Measurements from ENCODE around the gene TALDO1.

The TALDO1 gene

DNA sequence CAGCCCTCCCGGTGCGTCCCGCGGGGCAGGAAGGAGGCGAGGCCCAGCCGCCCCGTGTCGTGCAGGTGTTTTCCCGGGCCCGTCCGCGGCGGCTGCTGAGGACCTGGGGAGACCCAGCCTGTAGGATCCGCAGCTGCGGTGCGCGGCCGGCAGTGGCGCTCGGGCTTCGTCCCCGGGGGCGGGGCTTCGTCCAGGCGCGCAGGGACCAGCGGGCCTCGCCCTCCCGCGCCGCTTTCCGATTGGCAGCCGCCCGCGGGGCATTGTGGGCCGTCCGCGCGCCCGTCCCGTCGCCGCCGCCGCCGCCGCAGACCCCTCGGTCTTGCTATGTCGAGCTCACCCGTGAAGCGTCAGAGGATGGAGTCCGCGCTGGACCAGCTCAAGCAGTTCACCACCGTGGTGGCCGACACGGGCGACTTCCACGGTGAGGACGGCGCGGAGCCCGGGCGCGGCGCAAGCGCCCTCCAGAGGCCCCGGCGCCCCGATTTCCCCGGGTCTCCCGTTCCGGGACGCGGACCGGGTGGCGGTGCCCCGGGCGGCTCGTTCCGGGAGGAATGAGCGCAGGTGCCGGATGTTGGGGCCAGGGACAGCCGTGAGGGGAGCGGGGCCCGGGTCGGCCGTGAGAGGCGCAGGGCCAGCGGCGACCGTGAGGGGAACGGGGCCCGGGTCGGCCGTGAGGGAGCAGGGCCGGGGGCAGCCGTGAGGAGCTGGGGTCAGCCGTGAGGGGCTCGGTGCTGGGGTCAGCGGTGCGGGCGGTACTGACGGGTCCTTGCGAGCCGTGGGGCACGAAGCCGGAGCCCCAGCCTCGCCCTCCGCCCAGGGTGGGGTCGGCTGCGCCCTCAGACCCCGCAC, at the start of gene TALDO1:
TSS of gene TALDO1 (plus strand) at position 307 of the 849 bp plus-strand sequence. CDS start at position 325, 18 bp downstream.
- DNase-seq (ENCODE audit: low spot score) = peak; percentile 94

DNA sequence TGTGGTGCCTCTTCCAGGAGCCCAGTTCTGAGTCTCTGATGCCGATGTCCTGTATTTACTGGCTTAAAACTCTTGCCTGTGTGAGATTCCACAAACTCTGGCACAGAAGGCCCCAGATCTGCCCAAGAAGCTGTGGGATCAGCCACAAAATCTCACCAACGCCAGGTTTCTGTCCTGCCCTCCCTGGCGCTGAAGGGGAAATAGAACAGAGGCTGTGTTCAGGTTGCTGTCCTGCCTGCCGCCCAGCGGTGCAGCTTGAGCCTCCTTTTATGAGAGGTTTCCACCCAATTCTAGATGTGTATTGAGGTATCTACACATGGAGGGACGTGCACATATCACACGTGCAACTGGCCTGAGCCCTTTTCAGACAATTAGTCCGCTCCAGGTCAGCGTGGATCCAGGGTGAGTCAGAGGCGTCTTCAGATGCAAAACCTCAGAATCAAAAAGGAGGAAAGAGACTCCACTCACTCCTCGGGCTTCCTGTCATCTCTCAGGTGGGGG, 49.4 kb upstream of the TALDO1 start:
- DNase-seq (ENCODE audit: low spot score) = no peak

DNA sequence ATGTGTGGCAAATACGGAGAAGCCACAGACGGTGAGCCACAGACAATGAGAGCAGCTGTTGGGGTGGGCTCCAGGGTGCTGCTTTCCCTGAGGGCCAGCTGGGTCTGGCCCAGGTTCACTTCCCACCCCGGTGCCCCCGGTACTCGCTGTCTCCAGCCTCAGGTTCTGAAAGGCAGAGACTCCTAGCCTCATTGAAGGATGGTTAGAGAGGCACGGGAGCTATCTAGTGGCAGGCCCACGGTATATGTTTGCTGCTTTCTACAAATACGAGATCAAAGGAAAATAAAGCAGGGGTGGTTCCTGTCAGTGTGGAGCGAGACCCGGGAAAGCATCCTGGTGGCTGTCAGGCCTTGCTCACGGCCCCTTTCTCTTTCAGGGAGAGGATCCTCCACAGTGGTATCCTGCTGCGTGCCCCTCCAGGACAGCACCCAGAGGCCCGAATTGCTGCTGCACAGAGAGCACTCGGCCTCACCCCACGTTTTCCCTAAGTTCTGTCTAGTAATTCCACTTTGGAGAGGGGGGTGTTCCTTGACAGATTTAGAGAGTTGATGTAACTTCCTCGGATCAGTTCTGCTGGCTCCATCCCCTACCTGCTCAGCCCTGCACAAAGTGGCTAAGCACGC, 48.7 kb upstream of the TALDO1 start:
- no peak for DNase-seq (ENCODE audit: low spot score)

DNA sequence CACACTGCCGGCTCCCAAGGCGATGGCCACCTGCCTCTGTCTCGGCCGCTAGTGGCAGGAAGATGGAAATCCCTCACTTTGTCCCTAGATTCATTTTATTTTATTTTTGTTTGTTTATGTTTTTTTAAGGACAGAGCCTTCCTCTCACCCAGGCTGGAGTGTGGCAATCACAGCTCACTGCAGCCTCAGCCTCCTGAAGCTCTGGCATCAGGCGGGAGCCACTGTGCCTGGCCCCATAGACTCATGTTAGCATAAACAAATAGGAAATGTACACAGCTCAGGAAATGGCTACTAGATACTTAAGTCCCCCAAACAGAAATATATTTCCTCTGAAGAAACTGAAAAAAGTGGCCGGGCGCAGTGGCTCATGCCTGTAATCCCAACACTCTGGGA, 48.2 kb upstream of the TALDO1 start:
- no peak for DNase-seq (ENCODE audit: low spot score)

DNA sequence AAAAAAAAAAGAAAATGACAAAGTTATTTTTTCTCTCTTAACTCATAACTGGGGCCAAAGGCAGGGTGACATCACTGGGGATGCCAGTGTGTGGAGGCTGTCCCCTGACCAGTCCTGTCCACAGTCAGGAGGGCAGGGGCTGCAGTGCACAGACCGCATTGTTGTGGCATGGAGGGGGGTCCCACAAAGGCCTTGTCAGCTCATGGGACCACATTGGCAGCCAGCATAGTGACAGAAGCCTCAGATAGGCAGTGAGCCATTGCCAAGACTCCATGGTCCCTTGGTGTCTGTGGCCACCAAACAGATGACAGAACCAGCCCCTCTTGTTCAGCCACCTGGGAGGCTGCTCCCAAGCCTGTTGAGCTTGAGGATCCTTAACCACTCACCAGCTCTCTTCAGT, 47.5 kb upstream of the TALDO1 start:
- DNase-seq (ENCODE audit: low spot score) = no peak

DNA sequence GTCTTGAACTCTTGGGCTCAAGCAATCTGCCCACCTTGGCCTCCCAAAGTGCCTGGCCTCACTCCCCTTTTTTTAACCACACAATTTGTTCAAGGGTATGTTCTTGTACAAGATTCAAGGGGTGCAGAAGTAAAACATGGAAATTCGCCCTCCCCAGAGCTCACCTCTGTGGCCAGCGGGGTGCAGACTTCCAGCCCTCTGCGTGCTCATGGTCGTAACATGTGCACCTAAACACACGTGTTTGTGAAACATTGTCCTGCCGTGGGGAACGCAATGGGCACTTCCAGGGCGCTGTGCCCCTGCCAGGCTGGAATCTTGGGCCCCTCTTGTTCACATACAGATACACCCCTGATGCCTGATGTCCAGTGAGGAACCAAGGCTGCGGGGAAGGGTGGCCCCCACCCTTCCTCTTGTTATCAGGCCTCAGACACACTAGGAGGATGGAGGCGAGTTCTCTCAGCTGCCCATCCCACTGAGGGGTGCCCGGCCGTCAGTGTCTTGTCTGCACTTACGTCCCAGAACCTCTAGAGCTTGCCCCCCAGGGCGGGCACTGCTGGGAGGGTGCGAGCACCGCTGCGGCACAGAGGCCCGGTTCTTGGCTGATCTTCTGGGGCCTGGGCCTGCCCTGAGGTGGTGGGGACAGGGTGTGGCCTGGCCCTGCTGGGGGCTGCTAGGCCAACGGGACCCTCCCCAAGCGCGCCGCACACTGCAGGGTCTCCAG, 45.4 kb upstream of the TALDO1 start:
- DNase-seq (ENCODE audit: low spot score) = no peak

DNA sequence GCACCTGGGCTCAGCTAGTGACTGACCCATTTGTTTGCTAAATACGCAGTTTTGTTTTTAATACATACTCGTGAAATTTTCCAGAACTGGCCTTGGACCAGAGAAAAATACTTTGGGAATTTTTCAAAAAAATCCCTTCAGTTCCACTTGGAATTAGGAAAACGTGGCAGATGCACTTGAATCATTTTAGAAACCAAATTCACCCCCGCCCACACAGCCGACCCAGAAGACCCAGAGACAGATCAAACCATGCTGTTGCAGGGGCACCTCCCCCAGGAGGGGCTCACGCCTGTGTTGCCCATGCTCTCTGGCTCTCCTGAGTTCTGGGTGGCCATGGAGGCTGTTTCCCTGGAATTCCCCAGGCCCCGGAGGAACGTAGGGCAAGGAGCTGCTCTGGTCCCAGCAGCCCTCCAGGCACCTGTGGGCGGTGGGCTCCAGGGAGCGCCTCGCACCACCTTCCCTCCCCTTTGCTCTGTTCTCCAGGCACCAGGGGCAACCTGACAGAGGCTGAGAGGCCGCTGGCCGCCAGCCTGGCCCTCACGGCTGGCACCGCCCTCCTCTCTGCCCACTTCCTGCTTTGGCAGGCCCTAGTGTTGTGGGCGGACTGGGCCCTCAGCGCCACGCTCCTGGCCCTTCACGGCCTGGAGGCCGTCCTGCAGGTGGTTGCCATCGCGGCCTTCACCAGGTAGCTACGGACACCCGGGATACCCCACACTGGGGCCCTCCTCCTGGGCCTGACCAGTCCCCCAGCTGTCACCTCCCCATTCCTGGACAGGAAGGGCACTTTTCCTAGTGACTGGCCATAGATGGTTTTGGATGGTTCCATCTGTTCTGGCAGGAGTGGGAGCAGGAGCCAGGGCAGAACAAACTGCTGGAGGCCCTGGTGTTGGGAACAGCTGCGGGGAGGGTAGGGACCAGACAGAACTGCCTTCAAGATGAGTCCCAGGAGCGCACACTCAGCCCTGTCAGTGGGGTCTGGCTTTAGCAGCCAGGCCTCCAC, 44.5 kb upstream of the TALDO1 start:
- no peak for DNase-seq (ENCODE audit: low spot score)

DNA sequence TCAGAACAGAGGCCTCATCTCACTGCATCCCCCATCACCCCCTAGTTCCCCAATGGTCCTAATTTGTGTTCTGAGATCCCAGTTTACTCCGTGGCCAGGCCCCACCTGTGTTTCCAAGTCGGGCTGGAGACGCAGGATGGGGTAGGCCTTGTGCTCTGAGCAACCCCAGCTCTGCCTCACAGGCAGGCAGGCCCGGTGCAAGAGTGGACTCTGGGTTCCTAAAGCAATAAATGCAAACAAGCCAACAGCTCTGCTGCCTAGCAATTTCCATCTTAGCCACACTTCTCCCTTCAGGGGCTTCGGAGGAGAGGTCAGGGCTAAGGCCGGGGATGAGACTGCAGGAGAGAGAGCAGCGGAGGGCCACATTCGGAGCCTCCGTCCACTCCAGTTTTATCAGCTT, 43.8 kb upstream of the TALDO1 start:
- no peak for DNase-seq (ENCODE audit: low spot score)

DNA sequence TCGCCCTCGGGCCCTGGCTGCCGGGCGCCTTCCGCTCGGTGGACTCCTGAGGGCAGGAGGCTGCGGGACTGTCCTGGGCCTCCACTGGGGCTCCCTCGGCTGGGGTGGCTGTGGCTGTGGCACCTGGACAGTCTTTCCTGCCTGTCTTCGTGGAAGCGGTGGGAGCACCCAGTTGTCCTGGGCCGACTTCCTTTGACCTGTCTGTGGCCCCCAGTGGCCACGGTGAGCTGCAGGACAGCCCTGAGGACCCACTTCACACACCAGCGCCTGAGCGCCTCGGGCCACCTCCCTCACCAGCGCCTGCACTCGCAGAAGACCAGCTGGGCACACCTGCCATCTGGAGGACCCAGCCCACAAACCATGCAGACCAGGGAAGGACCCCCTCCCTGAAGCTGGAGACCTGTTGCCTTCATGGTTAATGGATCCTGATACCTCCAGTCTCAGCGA, 43.0 kb upstream of the TALDO1 start:
- no peak for DNase-seq (ENCODE audit: low spot score)

DNA sequence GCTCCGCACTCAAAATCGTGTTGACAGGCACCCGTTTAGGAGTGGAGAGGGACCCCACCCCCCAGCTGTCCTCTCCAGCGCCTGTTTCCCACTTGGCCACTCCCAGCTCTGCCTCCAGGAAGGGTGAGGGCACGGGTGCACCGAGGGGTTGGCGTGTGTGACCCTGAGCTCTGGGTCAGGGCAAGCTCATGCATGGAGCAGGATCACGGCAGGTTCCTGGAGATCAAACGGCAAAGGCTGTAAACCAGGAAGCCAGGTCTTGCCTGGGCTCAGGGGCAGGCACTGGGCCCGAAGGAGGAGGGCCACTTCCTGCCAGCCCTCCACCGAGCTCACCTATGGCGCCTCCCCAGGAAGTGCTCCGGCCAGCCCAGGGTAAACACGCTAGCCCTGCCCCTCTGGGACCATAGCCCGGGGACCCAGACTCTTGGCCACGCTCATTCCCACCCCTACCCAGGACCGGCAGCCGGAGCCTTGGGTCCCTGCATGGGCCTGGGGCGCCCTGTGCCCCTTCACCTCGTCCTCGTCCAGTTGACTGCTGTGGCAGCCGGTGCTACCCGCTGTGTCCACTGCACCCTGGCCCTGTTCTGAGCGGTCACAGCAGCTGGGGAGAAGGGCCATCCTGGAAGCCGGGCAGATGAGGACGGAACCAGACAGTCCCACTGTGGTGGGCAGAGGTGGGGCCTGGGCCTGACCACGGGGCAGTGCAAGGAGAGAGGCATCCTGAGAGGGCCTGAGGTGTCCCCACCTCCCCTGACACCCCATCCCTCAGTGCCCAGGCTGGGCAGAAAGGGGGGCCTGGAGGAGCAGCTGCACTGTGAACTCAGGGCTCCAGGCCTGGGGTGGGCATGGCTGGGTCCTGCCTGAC, 42.3 kb upstream of the TALDO1 start:
- DNase-seq (ENCODE audit: low spot score) = no peak

DNA sequence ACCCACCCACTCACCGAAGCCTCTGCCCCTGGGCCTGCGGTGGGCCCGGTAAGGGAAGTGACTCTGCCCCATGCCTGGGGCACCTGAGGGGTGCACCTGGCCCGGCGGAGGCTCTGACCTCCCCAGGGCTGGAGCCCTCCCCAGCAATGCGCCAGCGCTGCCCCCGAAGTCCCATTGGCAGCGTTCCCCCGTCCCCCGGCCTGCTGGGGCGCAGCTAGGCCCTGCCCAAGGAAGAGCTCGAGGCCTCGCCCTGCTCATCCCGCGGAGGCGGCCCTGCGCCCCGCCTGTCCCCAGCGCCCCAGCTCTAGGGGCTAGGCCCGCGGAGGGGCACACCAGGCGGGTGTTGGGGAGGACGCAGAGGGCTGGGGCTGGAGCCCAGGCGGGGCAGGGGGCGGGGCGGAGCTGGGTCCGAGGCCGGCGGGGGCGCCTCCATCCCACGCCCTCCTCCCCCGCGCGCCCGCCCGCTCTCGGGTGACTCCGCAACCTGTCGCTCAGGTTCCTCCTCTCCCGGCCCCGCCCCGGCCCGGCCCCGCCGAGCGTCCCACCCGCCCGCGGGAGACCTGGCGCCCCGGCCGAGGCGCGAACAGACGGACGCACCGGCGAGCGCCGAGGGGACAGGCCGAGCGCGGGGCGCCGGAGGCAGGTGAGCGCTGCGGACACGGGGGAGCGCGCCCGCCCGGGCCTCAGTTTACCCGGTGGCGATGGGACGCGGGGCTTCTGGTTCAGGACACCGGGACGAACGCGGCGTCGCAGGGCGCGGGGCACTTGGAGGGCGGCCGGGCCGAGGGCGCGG, 41.4 kb upstream of the TALDO1 start, which contains the start of gene EPS8L2:
TSS of gene EPS8L2 (plus strand) at position 586 of the 793 bp plus-strand sequence. CDS start 3,177 bp downstream, outside the sequence.
- no peak for DNase-seq (ENCODE audit: low spot score)

DNA sequence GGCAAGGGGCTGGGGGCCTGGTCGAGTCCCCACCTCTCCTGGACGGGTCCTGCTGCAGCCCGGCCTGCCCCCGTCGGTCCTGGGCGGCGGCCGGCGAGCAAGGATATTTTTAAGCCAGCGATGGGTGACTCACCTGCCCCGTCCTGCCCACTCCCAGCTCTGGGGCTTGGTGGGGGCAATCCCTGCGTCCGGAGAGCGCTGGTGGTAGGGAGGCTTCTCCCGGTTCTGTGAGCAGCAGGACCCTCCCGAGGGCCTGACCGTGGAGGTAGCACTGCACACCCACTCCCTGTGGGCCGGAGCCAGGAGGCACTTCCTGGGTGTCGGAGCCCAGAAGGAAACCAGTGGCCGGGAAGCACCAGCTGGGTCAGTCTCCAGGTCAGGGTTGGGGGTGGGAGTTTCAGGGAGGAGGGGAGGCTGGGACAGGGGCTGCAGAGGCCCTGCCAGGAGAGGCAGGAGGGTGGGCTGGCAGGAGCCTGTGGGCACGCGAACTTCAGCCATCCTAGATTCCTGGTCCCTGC, 40.8 kb upstream of the TALDO1 start:
- no peak for DNase-seq (ENCODE audit: low spot score)

DNA sequence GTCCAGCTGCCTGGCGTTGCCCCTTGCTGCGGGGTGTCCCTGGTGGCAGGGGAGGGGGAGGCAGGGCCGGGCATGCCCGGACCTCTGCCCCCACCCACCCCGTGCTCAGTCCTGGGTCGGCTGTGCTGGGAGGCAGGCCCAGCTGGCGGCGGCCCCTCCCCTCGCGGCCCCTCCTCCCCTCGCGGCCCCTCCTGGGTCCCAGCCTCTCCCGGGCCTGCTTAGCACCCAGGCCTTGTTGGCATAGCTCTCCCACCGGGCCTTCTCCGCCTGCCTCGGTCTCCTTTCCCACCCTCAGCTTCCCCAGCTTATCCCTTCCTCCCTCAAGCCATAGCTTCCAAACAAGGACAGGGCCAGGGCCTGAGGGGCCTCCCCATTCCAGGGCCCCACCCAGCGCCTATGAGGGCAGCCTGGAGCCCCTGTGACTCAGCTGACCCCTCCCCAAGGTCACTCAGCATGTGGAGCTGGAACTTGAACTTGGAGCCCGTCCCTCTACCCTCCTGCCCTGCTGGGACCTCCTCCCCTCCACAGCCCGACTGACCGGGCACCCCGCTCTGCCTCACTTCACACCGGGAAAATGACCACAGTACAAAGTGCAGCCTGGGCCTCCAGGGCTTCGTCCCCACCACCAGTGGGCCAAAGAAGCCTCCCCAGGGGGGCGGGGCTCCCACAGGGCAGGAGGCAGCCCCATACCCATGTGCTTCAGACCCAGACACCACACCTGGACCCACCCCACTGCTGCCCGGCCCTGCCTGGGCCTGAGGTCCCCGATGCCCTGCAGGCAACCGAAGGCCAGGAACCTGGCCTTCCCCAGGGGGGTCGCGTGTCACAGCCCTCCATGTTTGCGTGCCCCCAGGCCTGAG, 40.1 kb upstream of the TALDO1 start:
- no peak for DNase-seq (ENCODE audit: low spot score)

DNA sequence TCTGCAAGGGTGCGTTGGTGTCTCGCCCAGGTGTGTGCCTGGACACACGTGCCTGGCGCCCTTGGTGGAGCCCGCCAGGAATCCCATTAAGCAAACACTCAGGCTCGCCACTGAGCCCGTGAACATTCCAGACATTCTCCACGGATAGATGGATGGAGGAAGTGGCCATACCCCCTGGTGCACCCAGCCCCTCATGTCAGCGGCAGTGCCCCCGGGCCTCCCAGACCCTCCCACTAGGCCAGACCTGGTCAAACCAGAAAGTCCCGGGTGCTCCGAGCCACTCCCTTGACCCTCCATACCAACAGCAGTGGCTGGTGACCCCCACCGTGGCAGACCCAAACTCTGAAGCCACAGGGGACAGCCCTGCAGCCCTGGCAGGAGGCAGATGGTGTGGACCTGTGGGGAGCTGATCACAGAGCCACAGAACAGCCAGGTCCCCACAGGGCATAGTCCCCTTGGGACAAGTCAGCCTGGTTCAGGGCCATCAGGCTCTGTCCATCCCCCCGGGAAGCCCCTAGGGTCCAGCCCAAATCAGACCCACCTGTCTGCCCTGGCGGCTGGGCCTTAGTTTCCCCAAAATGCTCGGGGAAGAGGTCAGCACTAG, 39.3 kb upstream of the TALDO1 start:
- no peak for DNase-seq (ENCODE audit: low spot score)

DNA sequence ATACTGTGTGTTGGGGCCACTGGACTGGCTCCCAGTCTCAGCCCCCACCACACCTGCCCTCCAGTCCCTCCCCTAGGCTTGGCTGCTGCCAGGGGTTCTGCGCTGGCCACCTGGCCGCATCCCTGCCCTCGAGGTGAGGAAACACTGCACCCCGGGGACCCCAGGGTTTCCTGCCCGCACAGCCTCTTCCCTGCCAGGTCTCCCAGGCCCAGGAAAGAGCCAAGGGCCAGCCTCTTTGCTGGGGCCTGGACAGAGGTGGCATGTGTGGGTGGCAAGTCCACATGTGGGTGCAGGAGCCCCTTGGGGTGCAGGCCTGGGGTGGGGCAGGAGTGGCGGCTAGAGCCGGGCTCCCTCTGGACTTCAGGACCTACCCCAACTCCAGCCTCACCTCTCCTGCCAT, 38.8 kb upstream of the TALDO1 start:
- DNase-seq (ENCODE audit: low spot score) = no peak

DNA sequence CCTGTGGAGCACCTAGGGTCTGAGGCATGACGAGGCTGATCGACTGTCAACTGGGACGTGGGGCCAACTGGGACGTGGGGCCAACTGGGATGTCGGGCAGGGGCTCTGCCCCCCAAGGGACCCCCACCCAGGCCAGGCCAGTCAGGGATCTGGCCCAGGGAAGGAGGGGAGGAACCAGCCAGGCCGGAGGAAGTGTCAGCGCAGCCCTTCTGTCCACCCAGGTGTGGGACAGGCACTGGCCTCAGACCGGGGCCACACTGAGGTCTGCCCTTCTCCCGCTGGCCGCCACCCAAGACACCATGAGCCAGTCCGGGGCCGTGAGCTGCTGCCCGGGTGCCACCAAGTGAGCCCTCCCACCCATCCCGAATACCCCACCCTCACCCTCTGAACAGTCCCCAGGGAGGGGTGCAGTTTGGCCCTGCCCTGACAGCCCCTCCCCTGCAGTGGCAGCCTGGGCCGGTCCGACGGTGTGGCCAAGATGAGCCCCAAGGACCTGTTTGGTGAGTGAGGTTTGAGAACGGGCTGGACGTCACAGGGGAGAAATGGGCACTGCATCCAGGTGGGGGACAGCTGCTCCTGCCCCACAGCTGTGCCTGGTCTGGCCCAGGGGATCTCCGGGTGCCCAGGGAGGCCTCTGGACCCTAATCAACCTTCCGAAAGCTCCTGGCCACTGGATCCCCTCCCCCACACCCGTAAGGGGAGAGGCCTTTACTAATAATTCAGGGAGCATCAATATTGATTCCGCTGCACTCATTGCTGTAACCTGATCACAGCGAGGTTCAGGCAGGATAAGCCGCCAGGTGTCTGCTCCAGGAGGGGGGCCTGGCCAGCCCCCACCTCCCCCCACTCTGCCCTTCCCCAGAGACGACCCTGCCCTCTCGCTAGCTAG, 37.9 kb upstream of the TALDO1 start:
- DNase-seq (ENCODE audit: low spot score) = no peak

DNA sequence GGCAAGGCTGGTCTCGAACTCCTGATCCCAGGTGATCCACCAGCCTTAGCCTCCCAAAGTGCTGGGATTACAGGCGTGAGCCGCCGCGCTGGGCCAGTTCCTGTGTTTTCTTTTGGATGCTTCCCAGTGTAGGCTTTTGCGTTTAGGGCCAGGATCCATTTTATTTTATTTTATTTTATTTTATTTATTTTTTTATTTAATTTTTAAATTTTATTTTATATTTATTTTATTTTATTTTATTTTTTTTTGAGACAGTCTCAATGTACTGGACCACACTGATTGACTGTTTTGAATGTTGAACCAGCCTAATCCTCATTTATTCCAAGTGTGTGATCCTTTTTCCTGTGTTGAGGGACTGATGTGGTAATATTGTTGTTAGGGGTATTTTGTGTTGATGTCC, 32.8 kb upstream of the TALDO1 start:
- DNase-seq (ENCODE audit: low spot score) = no peak

Data from hematopoietic multipotent progenitor cell treated with erythropoietin and hydrocortisone succinate and interleukin-3 and kit ligand, for 15 days (in vitro differentiated cells).